OCI-LY3 (cell line): ENCODE data around the gene PRPF39.

Experiments used
- EZH2phosphoT487 ChIP-seq: fragments of 200-600 bp; shearing (Covaris generic); IDR thresholded peaks from 2 replicates; pipeline ENCODE4 v1.6.1; 2018; ENCODE audit warnings: antibody characterized with exemption, mixed run types, low read depth
- TF ChIP-seq, protein P1 (sequence below): fragments of 200-600, 300-600 bp; sonication (generic); IDR thresholded peaks from 2 replicates; pipeline ENCODE4 v1.5.1; 2014; ENCODE audit warnings: antibody characterized with exemption, low read length, low read depth

DNA sequence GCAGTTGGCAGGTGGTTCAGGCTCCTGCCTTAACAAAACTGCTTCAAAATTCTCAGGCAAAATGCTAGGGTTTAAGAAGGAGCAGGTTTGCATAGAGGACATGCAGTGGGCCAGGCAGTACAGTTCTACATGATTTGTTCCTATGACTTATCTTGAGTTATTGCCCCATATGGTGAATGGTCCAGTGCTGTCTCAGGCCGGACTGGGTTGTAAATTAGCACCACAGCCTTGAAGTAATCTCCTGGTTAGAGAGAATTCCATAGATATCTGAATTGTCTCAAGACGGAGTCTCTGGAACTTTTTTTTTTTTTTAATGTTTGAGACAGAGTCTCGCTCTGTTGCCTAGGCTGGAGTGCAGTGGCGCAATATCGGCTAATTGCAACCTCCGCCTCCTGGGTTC, 11.8 kb upstream of the PRPF39 start:
- TF ChIP-seq, protein P1, sequence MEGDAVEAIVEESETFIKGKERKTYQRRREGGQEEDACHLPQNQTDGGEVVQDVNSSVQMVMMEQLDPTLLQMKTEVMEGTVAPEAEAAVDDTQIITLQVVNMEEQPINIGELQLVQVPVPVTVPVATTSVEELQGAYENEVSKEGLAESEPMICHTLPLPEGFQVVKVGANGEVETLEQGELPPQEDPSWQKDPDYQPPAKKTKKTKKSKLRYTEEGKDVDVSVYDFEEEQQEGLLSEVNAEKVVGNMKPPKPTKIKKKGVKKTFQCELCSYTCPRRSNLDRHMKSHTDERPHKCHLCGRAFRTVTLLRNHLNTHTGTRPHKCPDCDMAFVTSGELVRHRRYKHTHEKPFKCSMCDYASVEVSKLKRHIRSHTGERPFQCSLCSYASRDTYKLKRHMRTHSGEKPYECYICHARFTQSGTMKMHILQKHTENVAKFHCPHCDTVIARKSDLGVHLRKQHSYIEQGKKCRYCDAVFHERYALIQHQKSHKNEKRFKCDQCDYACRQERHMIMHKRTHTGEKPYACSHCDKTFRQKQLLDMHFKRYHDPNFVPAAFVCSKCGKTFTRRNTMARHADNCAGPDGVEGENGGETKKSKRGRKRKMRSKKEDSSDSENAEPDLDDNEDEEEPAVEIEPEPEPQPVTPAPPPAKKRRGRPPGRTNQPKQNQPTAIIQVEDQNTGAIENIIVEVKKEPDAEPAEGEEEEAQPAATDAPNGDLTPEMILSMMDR: no peak
- no peak for TF ChIP-seq EZH2phosphoT487
